HepG2 (cell line): ENCODE data around the gene CSTPP1. TPM values are rescaled to one million over a fixed set of nuclear protein-coding genes. Genes with fewer than 3 reads are reported as not detected.

ENCODE experiments used
- ARNTL ChIP-seq: sonication (generic); formaldehyde crosslinking; IDR thresholded peaks from 2 replicates; pipeline ENCODE4 v1.4.0; 2020; ENCODE audit warnings: mild to moderate bottlenecking, missing genetic modification reagents
- ERF ChIP-seq: IDR thresholded peaks from 2 replicates; pipeline ENCODE4 v1.6.1; 2018; ENCODE audit warnings: missing biosample characterization, missing genetic modification reagents
- HNF1A ChIP-seq, 2 experiments: sonication (generic) in 1 of 2; formaldehyde crosslinking in 1 of 2; IDR thresholded peaks; 2 replicates each; pipeline versions ENCODE4 v1.4.0 to v1.6.1; 2016 to 2020; ENCODE audit warnings: borderline replicate concordance in 1 of 2, low read depth in 1 of 2, mild to moderate bottlenecking in 1 of 2, missing genetic modification reagents in 1 of 2
- HOXA9 ChIP-seq: sonication (generic); formaldehyde crosslinking; IDR thresholded peaks from 2 replicates; pipeline ENCODE4 v1.8.1; 2022; ENCODE audit warnings: missing genetic modification reagents, mild to moderate bottlenecking, moderate library complexity, borderline replicate concordance
- KLF13 ChIP-seq: sonication (generic); formaldehyde crosslinking; IDR thresholded peaks from 2 replicates; pipeline ENCODE4 v1.4.0; 2020; ENCODE audit warnings: mild to moderate bottlenecking, missing genetic modification reagents
- KLF9 ChIP-seq: IDR thresholded peaks from 2 replicates; pipeline ENCODE4 v1.6.1; 2016; ENCODE audit warnings: low read depth
- MAFF ChIP-seq: IDR thresholded peaks from 2 replicates; pipeline ENCODE4 v1.6.1; 2011; ENCODE audit warnings: low read depth, low read length, improper control_type of control experiment
- NFIC ChIP-seq: IDR thresholded peaks from 2 replicates; pipeline ENCODE4 v1.6.1; 2012; ENCODE audit warnings: mild to moderate bottlenecking, low read length, inconsistent platforms
- NR1H2 ChIP-seq: sonication (generic); formaldehyde crosslinking; IDR thresholded peaks from 2 replicates; pipeline ENCODE4 v1.8.1; 2022; ENCODE audit warnings: low read depth, missing genetic modification reagents, borderline replicate concordance
- TBL1XR1 ChIP-seq: fragments of 150-350 bp; IDR thresholded peaks from 2 replicates; pipeline ENCODE4 v1.6.1; 2014; ENCODE audit warnings: borderline replicate concordance, low read length; ENCODE audit not compliant: partially characterized antibody
- TRIM24 ChIP-seq: sonication (generic); formaldehyde crosslinking; IDR thresholded peaks from 2 replicates; pipeline ENCODE4 v1.8.0; 2022; ENCODE audit warnings: mild to moderate bottlenecking, missing genetic modification reagents
- YEATS4 ChIP-seq: sonication (generic); formaldehyde crosslinking; IDR thresholded peaks from 2 replicates; pipeline ENCODE4 v1.4.0; 2020; ENCODE audit warnings: missing genetic modification reagents, borderline replicate concordance
- ZNF234 ChIP-seq: sonication (generic); formaldehyde crosslinking; conservative IDR thresholded peaks from 2 replicates; pipeline ENCODE4 v1.5.1; 2020; ENCODE audit warnings: mild to moderate bottlenecking, missing genetic modification reagents
- ZNF274 ChIP-seq: sonication (generic); formaldehyde crosslinking; IDR thresholded peaks from 2 replicates; pipeline ENCODE4 v1.5.1; 2020; ENCODE audit warnings: mild to moderate bottlenecking, missing genetic modification reagents
- ZNF292 ChIP-seq: sonication (generic); formaldehyde crosslinking; IDR thresholded peaks from 2 replicates; pipeline ENCODE4 v1.8.1; 2022; ENCODE audit warnings: mild to moderate bottlenecking, low read depth, missing genetic modification reagents, borderline replicate concordance
- ZNF570 ChIP-seq: sonication (generic); formaldehyde crosslinking; IDR thresholded peaks from 2 replicates; pipeline ENCODE4 v1.4.0; 2020; ENCODE audit warnings: mild to moderate bottlenecking, missing genetic modification reagents, borderline replicate concordance
- ZNF607 ChIP-seq: sonication (generic); formaldehyde crosslinking; IDR thresholded peaks from 2 replicates; pipeline ENCODE4 v1.5.1; 2020; ENCODE audit warnings: missing genetic modification reagents, mild to moderate bottlenecking, borderline replicate concordance
- ZNF770 ChIP-seq: sonication (generic); formaldehyde crosslinking; IDR thresholded peaks from 2 replicates; pipeline ENCODE4 v1.5.0; 2020; ENCODE audit warnings: mild to moderate bottlenecking, missing genetic modification reagents
- polyA plus RNA-seq, 8 experiments: library from polyadenylated mRNA; depleted of rRNA in 3 of 8; stranded (reverse) in 7 of 8; unstranded in 1 of 8; fragments of >200 nt; fragmentation: Illumina TruSeq in 4 of 8; extraction: Trizol in 4 of 8; gene quantifications; 2 replicates each; pipeline versions ENCODE4 v1.2.1 to v1.2.3, GENCODE V29; 2011 to 2016; ENCODE audit warnings: low read depth in 4 of 8, missing spikeins in 1 of 8, mixed read lengths in 1 of 8; ENCODE audit not compliant: insufficient read depth in 1 of 8
- total RNA-seq, 5 experiments: library from RNA; depleted of rRNA; stranded (reverse); fragments of >200 nt; fragmentation: Illumina TruSeq; extraction: Trizol; gene quantifications; 2 replicates each; pipeline ENCODE4 v1.2.3, GENCODE V29; 2016; ENCODE audit warnings: low read depth in 1 of 5
- TF ChIP-seq, protein P1 (sequence below): sonication (generic); formaldehyde crosslinking; IDR thresholded peaks from 2 replicates; pipeline ENCODE4 v1.4.0; 2020; ENCODE audit warnings: missing genetic modification reagents

CSTPP1 gene
- total and polyA plus RNA-seq, 2 of the 13 experiments (the other 11 are each of a cell fraction or from before 2014, with no cell fraction given) = 12.3 to 14.6 TPM

DNA sequence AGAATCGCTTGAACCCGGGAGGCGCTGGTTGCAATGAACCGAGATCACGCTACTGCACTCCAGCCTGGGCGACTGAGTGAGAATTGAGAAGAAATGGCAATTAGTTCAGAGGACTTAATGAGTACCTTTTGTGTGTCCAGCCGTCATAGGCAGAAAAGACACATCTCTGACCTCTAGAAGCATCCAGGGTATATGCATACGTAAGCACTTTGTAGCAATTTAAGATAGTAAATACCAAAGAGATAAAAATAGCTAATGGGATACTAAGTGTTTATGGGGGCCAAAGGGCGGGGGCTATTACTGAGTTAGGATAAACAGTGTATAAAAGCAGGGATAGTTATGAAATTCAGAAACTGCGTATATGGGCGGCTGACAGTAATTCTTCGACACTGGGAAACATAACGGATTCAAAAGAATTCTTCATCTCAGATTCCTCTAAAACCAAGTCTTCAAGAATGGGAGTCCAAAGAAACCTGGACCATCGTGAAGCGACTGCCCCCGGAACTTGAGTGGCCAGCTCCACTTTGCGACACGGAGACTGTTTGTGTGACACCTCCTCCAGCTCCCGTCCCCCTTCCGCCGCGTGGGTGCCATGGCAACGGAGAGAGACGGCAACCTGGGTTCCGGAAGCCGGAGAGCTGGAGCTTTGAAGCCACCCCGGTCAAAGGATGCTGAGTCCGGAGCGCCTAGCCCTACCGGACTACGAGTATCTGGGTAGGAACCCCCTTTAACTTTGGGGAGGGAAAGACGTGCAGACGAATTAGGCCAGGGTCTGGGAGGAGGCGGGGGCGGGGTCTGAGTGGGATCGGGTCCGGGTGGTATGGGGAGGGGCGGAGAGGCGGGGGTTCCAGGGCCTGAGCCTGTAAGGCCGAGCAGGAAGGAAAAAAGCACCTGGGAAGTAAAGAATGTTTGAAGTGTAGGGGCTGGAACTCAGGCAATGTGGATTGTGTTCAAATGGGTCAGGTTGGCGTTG, at the start of gene CSTPP1 (continued):
- TF ChIP-seq HNF1A (IDR thresholded peaks at IDR 0.05; ENCODE audit: low read depth) (no peak), HNF1A (CRISPR knock-in tag; IDR thresholded peaks at IDR 0.05; ENCODE audit: borderline replicate concordance) (peak; percentile 59; the same call in 1 of the 2 replicates), ZNF770 (CRISPR knock-in tag) (no peak), ZNF274 (no peak), NFIC (no peak), ZNF292 (CRISPR knock-in tag) (no peak), HOXA9 (CRISPR knock-in tag) (no peak; the same call in 1 of the 2 replicates), ZNF607 (CRISPR knock-in tag) (no peak), NR1H2 (CRISPR knock-in tag) (no peak), YEATS4 (peak; percentile 75), TBL1XR1 (peak; percentile 42), ERF (CRISPR knock-in tag) (0 out of 2 replicates have a peak, but pooled peaks have one; percentile 29), KLF9 (CRISPR knock-in tag) (no peak), MAFF (peak; percentile 64; the same call in 1 of the 2 replicates), ARNTL (CRISPR knock-in tag) (peak; percentile 71; the same call in 1 of the 2 replicates), ZNF234 (CRISPR knock-in tag) (no peak), ZNF570 (CRISPR knock-in tag) (no peak), TRIM24 (CRISPR knock-in tag) (no peak), KLF13 (CRISPR knock-in tag) (no peak)
- TF ChIP-seq, protein P1, sequence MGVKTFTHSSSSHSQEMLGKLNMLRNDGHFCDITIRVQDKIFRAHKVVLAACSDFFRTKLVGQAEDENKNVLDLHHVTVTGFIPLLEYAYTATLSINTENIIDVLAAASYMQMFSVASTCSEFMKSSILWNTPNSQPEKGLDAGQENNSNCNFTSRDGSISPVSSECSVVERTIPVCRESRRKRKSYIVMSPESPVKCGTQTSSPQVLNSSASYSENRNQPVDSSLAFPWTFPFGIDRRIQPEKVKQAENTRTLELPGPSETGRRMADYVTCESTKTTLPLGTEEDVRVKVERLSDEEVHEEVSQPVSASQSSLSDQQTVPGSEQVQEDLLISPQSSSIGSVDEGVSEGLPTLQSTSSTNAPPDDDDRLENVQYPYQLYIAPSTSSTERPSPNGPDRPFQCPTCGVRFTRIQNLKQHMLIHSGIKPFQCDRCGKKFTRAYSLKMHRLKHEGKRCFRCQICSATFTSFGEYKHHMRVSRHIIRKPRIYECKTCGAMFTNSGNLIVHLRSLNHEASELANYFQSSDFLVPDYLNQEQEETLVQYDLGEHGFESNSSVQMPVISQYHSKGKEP = no peak
